Astrocyte of the spinal cord (primary cell): Measurements from ENCODE around the gene ZMIZ1.
"Not testable (repeated sequence)": the region's sequence is repeated elsewhere in the genome, so short reads cannot be mapped to it uniquely, and the experiment has no call there.

ENCODE experiments used
- DNase-seq: peaks from one replicate; pipeline ENCODE4 v3.0.0; 2011; ENCODE audit warnings: low read depth, low spot score
- H3K4me3 ChIP-seq: 2 replicates; pipeline ENCODE4 v1.5.1; 2011; ENCODE audit warnings: low read depth, mild to moderate bottlenecking, low read length, moderate library complexity
- CTCF ChIP-seq: IDR thresholded peaks from 2 replicates; pipeline ENCODE4 v1.5.1; 2012; ENCODE audit warnings: low read depth, mild to moderate bottlenecking, low read length, inconsistent platforms
- in situ Hi-C: cut with HindIII; loops from 2 replicates; pipeline ENCODE4 v1.10.0; 2017; ENCODE audit warnings: low sequenced_read_pairs

The ZMIZ1 gene

GRCh38 chr10:79275431-79275851 is 206.7 kb downstream of the ZMIZ1 start:
- no peak overlapping the region for H3K4me3 ChIP-seq
- peak; percentile 37 for DNase-seq
- in situ Hi-C loops = no loop called here
- TF ChIP-seq CTCF = no peak

- in situ Hi-C loops = no loop called here
- DNase-seq = no peak
- no peak overlapping the region for H3K4me3 ChIP-seq
- no peak for TF ChIP-seq CTCF
Observed at GRCh38 chr10:79277579-79278269, 209.0 kb downstream of the ZMIZ1 start.

GRCh38 chr10:79279047-79279446 is 210.3 kb downstream of the ZMIZ1 start:
- H3K4me3 ChIP-seq, DNase-seq, in situ Hi-C loops: not testable (repeated sequence)

- H3K4me3 ChIP-seq = no peak overlapping the region
- TF ChIP-seq CTCF = no peak
- in situ Hi-C loops = no loop called here
- DNase-seq = no peak
Observed at GRCh38 chr10:79280956-79281355, 212.2 kb downstream of the ZMIZ1 start.

- in situ Hi-C loops = no loop called here
- DNase-seq = no peak
- TF ChIP-seq CTCF = no peak
- no peak overlapping the region for H3K4me3 ChIP-seq
Observed at GRCh38 chr10:79282388-79282787, 213.6 kb downstream of the ZMIZ1 start.

GRCh38 chr10:79283616-79284015 is 214.8 kb downstream of the ZMIZ1 start:
- TF ChIP-seq CTCF = no peak

GRCh38 chr10:79284158-79284871 is 215.5 kb downstream of the ZMIZ1 start:
- H3K4me3 ChIP-seq = no peak overlapping the region
- in situ Hi-C loops = no loop called here
- DNase-seq = no peak
- TF ChIP-seq CTCF = no peak

More at GRCh38 chr10:79283616-79284015, 214.8 kb downstream of the ZMIZ1 start:
- H3K4me3 ChIP-seq = no peak overlapping the region
- no peak for DNase-seq
- in situ Hi-C loops = no loop called here
